ENCODE data around the gene PC.
"Not testable (repeated sequence)": the region's sequence is repeated elsewhere in the genome, so short reads cannot be mapped to it uniquely, and the experiment has no call there.

The PC gene

GRCh38 chr11:66978717-66979116 is 20.5 kb upstream of the PC start:
- no peak for DNase-seq (ENCODE audit: low spot score)

- DNase-seq (ENCODE audit: low spot score), result no peak
Observed at GRCh38 chr11:66978229-66978628, 20.0 kb upstream of the PC start.

- DNase-seq (ENCODE audit: low spot score), result no peak
Observed at GRCh38 chr11:66976925-66977324, 18.7 kb upstream of the PC start.

- DNase-seq (ENCODE audit: low spot score), result no peak
Observed at GRCh38 chr11:66976028-66976467, 17.9 kb upstream of the PC start.

GRCh38 chr11:66975405-66976027 is 17.3 kb upstream of the PC start:
- DNase-seq (ENCODE audit: low spot score), result no peak

- DNase-seq (ENCODE audit: low spot score), result peak; percentile 32
Observed at GRCh38 chr11:66974724-66975404, 16.7 kb upstream of the PC start, which contains the start of gene C11orf86. C11orf86 (plus strand) TSS chr11:66975304; CDS start chr11:66975363, 59 bp downstream.

GRCh38 chr11:66973956-66974580 is 15.9 kb upstream of the PC start:
- DNase-seq (ENCODE audit: low spot score), result no peak

GRCh38 chr11:66971488-66971887 is 13.3 kb upstream of the PC start:
- no peak for DNase-seq (ENCODE audit: low spot score)

GRCh38 chr11:66970807-66971442 is 12.7 kb upstream of the PC start:
- peak; percentile 98 for DNase-seq (ENCODE audit: low spot score)

GRCh38 chr11:66970371-66970806 is 12.2 kb upstream of the PC start:
- DNase-seq (ENCODE audit: low spot score), result no peak

- no peak for DNase-seq (ENCODE audit: low spot score)
Observed at GRCh38 chr11:66969584-66970225, 11.5 kb upstream of the PC start.

- peak; percentile 67 for DNase-seq (ENCODE audit: low spot score)
Observed at GRCh38 chr11:66967670-66968425, 9.7 kb upstream of the PC start.

GRCh38 chr11:66966351-66966750 is 8.2 kb upstream of the PC start:
- DNase-seq (ENCODE audit: low spot score), result no peak

GRCh38 chr11:66964495-66964894 is 6.3 kb upstream of the PC start:
- DNase-seq (ENCODE audit: low spot score), result no peak

- DNase-seq (ENCODE audit: low spot score), result no peak
Observed at GRCh38 chr11:66962801-66963200, 4.6 kb upstream of the PC start.

GRCh38 chr11:66962247-66962646 is 4.1 kb upstream of the PC start:
- no peak for DNase-seq (ENCODE audit: low spot score)

- not testable (repeated sequence) for DNase-seq (ENCODE audit: low spot score)
Observed at GRCh38 chr11:66961691-66962213, 3.6 kb upstream of the PC start.

GRCh38 chr11:66958956-66959274 is 732 bp upstream of the PC start:
- DNase-seq (ENCODE audit: low spot score), result no peak

- DNase-seq (ENCODE audit: low spot score), result no peak
Observed at GRCh38 chr11:66957971-66958231, 282 bp downstream of the PC start.

GRCh38 chr11:66956689-66957290 is 1.4 kb downstream of the PC start:
- peak; percentile 66 for DNase-seq (ENCODE audit: low spot score)
